Left colon (tissue), 2 donors: ENCODE data around the gene SLC38A9. TPM values are rescaled to one million over a fixed set of nuclear protein-coding genes. Genes with fewer than 3 reads are reported as not detected.

Experiments
- ATAC-seq: fragments of 200-7000 bp; cut with Tn5 transposase; one replicate; pipeline ENCODE4 v1.9.1; 2020; ENCODE audit warnings: mild to moderate bottlenecking, moderate library complexity
- DNase-seq, 2 donors: peaks; one replicate each; pipeline ENCODE4 v3.0.0-alpha.2; 2020
- intact Hi-C, 2 donors: fragments of 100-400 bp; cut with DNase I in 1 of 2; cut with micrococcal nuclease in 1 of 2; formaldehyde crosslinking; loops; one replicate each; pipeline versions ENCODE4 v1.11.2 to v1.14.0; 2022; cut with DNase I, micrococcal nuclease
- total RNA-seq, 2 donors: library from RNA; stranded (reverse); fragmentation: NEBNext Ultra II Directional; extraction: Animal tissue kit (Norgen Biotek cat#: 25700); gene quantifications; one replicate each; pipeline ENCODE4 v1.2.1, GENCODE V29; 2021
- donor health status: DM: no; HTN: no; CAD: no.
- donor health status: DM: yes; HTN: yes; CAD: no.

SLC38A9 gene
- total RNA-seq, 2 donors from 2014 or later, result 19.7 to 28.1 TPM

DNA sequence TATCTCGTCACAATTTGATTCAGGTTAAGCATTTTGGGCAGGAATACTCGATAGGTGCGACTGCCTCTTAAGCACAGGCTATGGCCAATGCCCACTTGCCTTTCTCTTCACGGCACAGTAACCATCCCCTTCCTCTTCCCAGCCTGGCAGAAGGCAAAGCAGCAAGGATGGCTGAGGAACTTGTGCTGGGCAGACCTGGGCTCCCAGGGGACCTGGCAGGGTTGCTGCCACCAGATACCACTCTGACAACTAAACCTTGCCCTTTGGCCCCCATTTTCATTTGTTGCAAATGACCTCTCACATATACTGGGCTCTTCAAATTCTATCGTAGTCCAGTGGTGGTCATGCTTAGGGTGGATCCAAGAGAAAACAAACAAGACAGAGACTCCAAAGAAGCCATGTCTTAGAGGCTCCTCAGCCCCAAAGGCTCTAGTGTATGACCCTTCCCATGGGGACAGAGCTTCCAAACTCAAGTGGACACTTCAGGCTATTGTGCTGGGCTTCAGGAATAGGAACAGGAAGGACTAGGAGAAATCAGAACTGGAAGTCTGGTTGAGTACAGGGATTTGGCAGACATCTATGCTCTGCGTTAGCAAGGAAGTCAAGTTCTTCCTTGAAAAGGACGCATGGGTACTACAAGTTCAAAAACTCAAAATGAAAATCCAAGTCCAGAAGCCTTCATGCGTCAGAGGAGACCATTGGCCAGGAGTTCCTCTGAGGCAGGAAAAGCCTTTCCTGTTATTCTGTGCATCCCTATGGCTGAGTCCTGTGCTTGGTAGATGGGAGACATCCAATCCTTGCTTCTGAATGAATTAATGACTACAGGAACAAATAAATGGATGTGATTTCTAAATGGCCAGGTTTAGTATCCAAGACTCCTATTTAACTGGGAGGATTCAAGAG, 112.7 kb downstream of the SLC38A9 start:
- intact Hi-C loops, result no loop called here
- ATAC-seq (no peak), DNase-seq (no peak)

DNA sequence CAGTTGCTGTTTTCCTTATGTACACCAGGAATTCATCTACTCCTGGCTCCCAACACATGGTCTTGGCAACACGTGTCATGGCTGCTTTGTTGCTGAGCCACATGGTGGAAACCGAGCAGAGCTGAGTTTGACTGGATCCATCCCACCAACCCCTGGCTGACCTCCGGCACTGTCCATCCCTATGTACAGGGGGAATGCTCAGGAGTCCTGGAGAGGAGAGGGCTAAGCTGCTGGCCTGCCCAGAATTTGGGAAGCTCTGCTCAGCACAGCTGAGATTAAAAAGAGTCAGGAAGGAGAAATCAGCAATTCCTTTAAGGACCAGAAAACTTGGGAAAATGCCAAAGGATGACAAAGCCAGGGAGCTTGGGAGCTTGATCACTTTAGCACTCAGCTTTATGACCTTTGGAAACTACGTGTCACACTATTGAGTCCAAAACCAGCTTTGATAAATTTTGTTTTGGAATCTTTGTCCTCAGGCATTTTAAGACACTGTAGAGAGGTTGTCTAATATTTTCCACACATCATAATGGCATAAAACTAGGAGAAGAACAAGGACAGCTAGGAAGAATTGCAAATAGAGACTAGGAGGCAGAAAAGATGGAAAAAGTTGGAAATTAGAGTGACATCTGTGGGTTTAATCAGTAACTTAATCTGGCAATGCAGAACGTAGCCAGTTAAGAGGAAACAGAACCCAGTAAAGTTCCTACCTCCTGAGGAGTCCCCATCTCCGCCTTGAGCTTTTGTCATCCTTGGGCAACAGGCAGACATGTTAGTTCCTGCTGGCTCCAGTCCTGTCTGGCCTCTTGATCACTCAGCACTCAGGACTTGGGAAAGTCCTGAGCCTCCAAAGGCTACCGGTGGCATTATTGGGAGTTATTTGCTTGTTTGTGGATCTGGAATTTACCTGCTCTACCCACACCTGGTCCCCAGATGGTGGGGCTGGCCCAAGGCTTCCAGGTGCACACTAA, 114.8 kb downstream of the SLC38A9 start:
- peak in 1 of 2 donors; percentile 47 for DNase-seq
- ATAC-seq, result peak; percentile 19
- intact Hi-C loops, result no loop called here

DNA sequence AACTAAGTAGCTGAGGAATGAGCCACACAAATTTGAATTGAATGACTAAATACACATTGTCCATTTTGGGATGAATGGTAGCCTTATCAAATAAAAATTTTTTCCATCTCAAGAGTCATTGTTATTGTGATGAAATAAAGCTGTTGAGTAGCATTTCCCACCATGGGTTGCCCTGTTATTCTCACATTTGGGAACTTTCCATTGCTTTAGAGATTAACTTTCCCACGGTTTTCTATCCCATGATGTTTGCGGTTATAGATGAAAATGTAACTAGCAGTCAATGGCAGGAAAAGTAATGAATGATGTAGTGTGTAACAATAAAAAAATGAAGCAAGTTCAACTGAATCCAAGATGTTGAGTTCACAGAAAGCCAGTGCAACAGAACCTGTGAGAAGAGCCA, 117.5 kb downstream of the SLC38A9 start:
- ATAC-seq (no peak), DNase-seq (no peak)
- intact Hi-C loops, result no loop called here

DNA sequence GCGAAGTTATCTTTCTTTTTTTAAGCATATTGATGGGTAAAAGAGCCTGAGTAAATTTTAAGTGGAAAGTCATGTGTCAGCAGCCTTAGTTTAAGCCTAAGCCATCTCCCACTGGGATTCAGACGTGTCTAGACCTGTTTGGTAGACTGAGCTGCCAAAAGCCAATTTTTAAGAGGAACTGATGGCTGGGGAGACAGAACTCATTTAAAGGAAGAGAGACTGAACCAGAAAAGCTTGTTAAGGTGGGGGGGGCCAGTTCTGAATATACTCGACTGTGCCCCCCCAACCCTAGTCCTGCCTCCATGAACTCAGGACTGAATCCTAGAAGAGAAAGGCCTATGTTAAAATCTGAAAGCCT, 119.0 kb downstream of the SLC38A9 start:
- ATAC-seq (no peak), DNase-seq (no peak)
- intact Hi-C loops, result no loop called here

DNA sequence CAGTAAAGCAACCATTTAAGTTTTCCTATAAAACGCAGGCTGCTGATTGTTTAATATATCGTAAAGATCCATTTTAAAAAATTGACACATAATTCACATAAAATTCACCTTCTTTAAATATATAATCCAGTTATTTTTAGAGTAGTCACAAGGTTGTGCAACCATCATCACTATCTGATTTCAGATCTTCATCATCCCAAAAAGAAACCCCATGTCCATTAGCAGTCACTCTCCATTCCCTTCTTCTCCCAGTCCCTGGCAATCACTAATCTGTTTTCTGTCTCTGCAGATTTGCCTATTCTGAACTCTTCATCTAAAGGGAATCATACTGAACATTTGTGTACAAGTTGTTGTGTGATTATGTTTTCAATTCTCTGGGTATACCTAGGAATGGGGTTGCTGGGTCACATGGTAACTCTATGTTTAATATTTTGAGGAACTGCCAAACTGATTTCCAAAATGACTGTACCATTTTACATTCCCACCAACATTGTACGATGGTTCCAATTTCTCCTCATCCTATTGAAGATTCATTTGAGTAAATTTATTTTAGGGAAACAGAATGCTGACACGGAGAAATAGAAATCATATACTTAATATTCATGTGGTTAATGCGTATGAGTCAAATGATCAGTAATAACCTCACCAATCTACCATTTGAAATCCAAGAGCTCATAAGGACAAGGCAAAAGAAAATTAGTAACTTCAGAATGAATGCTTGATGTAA, 119.6 kb downstream of the SLC38A9 start:
- no peak for DNase-seq
- no peak for ATAC-seq
- intact Hi-C loops, result no loop called here

DNA sequence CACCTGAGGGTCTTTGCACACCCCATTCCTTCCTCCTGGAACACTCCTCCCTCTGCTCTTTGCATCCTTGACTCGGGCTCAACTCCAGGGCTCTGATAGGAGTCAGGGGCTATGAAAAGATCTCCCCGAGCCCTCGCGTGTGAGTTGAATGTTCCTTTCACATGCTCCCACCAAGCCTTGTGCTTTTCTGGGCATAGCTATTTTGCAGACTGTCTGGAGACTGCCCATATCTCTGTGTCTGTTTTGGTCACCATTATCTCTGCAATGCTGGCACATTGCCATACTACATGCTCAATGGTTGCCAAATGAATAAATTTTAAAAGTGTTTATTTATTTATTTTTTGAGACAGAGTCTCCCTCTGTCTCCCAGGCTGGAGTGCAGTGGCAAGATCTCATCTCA, 120.4 kb downstream of the SLC38A9 start:
- intact Hi-C loops, result no loop called here

DNA sequence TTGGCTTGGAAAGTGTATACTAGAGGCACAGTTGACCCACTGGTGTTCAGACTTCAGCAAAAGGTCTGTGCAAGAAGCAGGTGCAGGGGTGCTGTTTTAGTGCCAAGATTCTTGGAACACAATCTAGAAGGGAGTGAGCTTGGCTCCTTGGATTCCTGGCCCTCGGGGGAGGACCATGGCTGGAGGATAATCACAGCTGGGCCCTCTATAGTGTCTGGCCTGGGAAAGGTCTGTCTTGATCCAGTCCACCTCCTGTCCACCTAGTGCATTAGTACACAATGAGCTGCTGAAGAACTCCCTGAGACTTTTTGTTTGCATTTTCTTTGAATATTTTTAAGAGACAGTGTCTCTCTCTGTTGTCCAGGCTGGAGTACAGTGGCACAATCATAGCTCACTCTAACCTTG, 126.9 kb downstream of the SLC38A9 start:
- no peak for ATAC-seq
- intact Hi-C loops, result no loop called here
- no peak for DNase-seq

More for the DNA sequence above, 120.4 kb downstream of the SLC38A9 start:
- no peak for DNase-seq
- no peak for ATAC-seq

DNA sequence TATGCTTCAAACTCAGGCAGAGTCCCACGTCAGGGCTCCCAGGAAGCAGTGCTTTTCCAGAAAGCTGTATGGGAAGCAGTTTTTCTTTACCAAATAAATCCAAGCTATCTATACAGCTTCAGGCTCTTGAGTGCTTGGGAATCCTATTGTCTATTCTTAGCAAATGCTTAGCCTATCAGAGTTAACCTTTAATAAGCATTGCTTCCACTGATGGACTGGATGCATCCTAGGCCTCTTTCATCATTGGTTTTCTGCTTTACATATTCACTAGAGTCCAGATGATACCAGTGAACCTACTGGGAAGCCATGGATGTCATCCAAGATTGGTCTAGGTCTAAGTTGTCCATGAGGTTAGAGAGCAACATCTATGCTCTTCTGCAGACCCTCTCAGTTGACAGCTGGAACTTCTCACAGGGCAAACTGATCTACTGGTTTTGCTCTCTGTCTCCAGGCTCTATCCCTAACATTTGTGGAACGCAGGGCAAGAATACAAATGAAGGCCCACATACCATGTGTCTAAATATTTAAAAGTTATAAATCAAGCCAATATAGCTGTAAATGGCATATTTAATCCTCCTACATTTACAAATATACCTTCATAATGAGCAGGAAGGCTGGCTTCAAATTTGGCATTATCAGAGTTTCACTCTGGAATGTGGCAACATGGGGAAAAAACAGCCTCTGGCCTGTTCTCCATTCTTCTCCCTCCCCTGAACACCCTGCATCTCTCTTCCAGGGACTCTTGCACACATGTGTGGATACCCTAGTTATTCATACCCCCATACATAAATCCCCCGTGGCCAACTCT, 127.5 kb downstream of the SLC38A9 start:
- ATAC-seq, result no peak
- intact Hi-C loops, result no loop called here
- DNase-seq, result no peak

DNA sequence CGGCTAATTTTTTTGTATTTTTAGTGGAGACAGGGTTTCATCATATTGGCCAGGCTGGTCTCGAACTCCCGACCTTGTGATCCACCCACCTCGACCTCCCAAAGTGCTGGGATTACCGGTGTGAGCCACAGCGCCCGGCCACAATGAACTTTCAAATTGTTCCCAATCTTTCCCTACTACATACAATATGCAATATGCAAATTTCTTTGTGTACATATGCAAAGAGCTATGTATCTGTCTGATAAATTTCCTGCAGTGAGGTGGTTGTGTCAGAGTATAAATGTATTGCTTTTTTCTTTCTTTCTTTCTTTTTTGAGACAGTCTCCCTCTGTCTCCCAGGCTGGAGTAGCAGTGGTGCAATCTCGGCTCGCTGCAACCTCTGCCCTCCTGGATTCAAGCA, 128.5 kb downstream of the SLC38A9 start:
- intact Hi-C loops, result no loop called here
- ATAC-seq, result no peak

DNA sequence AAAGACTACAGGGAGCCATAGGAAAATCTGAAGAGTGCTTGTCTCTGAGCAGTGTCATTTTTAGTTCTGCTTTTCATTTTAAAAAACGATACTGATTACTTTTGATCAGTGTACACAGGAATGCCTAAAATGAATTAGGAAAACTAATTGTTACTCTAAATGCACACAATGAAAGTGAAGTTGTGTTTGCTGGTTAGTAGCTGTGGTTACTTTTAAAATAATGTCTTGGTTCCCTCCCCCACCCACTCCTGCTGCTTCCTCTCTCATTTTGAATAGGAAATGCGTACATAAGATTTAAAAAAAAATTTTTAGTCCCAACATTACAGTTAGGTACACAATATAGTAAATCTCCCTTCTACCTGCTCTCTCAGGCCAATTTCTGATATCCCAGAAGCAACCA, 129.9 kb downstream of the SLC38A9 start:
- intact Hi-C loops, result no loop called here
- ATAC-seq (no peak), DNase-seq (no peak)

More for the DNA sequence above, 128.5 kb downstream of the SLC38A9 start:
- DNase-seq, result no peak

DNA sequence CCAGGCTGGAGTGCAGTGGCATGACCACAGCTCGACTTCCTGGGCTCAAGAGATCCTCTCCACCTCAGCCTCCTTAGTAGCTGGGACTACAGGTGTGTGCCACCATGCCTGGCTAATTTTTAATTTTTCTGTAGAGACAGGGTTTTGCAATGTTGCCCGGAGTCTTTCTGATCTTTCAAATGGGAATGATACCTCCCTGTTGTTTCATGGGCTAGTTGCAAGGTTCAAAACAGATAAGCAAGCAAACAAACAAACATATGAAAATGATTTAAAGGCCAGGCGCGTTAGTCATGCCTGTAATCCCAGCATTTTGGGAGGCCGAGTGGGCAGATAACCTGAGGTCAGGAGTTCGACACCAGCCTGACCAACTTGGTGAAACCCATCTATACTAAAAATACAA, 132.1 kb downstream of the SLC38A9 start:
- DNase-seq (no peak), ATAC-seq (no peak)
- intact Hi-C loops, result no loop called here

DNA sequence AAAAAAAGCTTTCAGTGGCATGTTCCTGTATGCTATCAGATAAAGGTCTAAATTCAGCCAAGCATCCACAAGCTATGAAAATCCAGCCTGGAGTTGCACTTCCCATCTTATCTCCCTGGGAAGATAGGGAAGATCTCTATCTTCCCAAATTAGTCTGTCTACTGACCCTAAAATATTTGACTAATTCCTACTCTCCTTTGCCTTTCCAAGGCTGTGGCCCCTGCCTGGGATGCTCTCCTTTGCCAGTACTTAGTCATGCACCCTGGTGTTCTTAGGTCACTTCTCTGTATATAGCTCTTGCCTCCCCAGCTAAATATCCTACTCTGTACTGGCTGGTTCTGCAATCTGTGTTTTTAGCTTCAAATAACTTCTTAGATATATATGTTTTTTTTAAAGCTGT, 133.4 kb downstream of the SLC38A9 start:
- DNase-seq (no peak), ATAC-seq (no peak)
- intact Hi-C loops, result no loop called here

DNA sequence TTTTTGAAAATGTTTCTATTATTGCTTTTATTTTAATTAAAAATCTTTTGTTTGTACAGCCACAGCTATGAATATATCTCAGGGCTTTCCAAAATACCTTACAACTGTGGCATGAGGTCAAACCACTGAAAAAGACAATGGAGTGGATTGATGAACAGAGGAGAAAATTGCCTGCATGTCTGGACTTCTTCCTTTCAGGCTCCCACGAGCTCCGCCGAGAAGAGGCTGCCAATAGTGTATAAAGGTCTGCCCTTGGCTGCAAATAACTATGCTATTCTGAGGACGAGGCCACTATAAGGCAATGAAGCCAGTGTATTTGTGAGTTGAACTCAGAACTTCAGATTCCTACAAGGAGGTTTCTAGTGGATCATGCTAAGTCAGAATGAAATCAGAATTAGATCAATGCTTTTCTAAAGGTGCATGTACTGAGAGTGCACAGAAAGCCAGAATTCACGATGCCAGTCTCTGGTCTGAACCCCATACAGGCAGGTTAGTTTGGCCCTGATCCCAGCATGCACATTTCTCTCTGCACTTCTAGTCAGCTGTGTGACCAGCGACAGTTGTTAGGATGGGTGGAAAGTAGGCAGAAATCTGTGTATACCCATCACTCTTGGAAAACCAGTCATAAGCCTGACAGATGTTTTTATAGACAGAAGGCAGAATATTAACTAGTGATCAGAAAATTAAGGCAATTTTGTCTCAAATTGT, 134.6 kb downstream of the SLC38A9 start:
- intact Hi-C loops, result no loop called here
- DNase-seq (no peak), ATAC-seq (peak; percentile 74)

DNA sequence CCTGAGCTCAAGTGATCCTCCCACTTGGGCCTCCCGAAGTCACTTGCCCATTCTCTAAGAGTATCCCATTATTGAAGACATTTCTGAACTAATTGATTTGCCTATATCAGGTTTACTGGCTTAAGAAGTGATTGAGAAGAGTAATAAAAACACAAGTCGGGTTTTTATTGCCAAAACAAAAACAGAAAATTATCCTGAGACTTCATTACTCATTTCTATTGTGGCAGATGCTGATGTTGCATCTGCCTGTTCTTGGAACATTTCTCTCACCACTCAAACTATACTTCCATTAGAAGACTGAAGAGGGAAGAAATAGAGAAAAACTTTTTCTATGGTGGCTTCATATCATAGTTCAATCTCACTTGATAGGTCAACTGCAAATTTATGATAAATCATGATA, 135.5 kb downstream of the SLC38A9 start:
- no peak for DNase-seq
- intact Hi-C loops, result no loop called here
- no peak for ATAC-seq
